HCT116 (cell line): Measurements from ENCODE around the gene AMPD3. TPM values are rescaled to one million over a fixed set of nuclear protein-coding genes. Genes with fewer than 3 reads are reported as not detected.

ENCODE experiments used
- ATAC-seq: fragments of 200-7000 bp; cut with Tn5 transposase; 2 replicates; pipeline ENCODE4 v1.9.1; 2020; ENCODE audit warnings: mild to moderate bottlenecking, moderate library complexity
- BruUV-seq: library from RNA; stranded (reverse); fragments of 400-500 nt; replicated peaks from 2 replicates; lab custom pipeline; 2021; lab: Mats Ljungman, UMichigan
- CTCF ChIA-PET: fragments of 300-600 bp; sonication (Branson Sonifier 250); formaldehyde crosslinking; loops from one replicate; lab custom pipeline; 2021; ENCODE audit warnings: antibody characterized with exemption; lab: Charles Lee
- POLR2A ChIA-PET: fragments of 300-600, 350-600 bp; sonication (Branson Sonifier 250); formaldehyde crosslinking; loops from one replicate; lab custom pipeline; 2021; ENCODE audit warnings: antibody characterized with exemption; lab: Charles Lee
- RAD21 ChIA-PET, 2 experiments: fragments of 300-600 bp; sonication (Branson Sonifier 250); formaldehyde crosslinking; loops; one replicate each; lab custom pipeline; 2023; ENCODE audit warnings: low total read pairs in 2 of 2; ENCODE audit not compliant: uncharacterized antibody in 2 of 2, unreplicated experiment in 2 of 2, low non-redundant PET in 1 of 2; lab: Charles Lee
- DNase-seq: peaks from one replicate; pipeline ENCODE4 v3.0.0-alpha.2; 2010; ENCODE audit warnings: low read depth, low spot score
- H2AFZ ChIP-seq: fragments of 200-600 bp; shearing (Covaris generic), sonication (generic); 2 replicates; pipeline ENCODE4 v1.6.1; 2017; ENCODE audit warnings: low read depth, mixed run types, mixed read lengths, antibody characterized with exemption, low read length; ENCODE audit not compliant: poor library complexity, severe bottlenecking
- H3K27ac ChIP-seq: 2 replicates; pipeline ENCODE4 v1.5.1; 2012; ENCODE audit warnings: low read depth, low read length
- H3K27me3 ChIP-seq: fragments of 200-600 bp; sonication (generic); 2 replicates; pipeline ENCODE4 v1.6.1; 2016; ENCODE audit warnings: mixed run types, low read length, mixed read lengths; ENCODE audit not compliant: insufficient read depth
- H3K36me3 ChIP-seq, 2 experiments: fragments of 200-500 bp in 1 of 2; fragments of 200-600 bp in 1 of 2; sonication (Bioruptor generic) in 1 of 2; sonication (generic) in 1 of 2; 2 replicates each; pipeline versions ENCODE4 v1.5.1 to v1.6.1; 2014 to 2016; ENCODE audit warnings: low read length in 2 of 2, inconsistent platforms in 1 of 2, mixed read lengths in 1 of 2, mixed run types in 1 of 2; ENCODE audit not compliant: insufficient read depth in 2 of 2, control insufficient read depth in 1 of 2
- H3K4me1 ChIP-seq, 2 experiments: fragments of 200-600 bp in 1 of 2; sonication (generic) in 1 of 2; 2 replicates each; pipeline versions ENCODE4 v1.5.1 to v1.6.1; 2012 to 2017; ENCODE audit warnings: low read length in 2 of 2, inconsistent platforms in 1 of 2, mild to moderate bottlenecking in 1 of 2, mixed read lengths in 1 of 2, mixed run types in 1 of 2, moderate library complexity in 1 of 2; ENCODE audit not compliant: insufficient read depth in 2 of 2, control insufficient read depth in 1 of 2
- H3K4me2 ChIP-seq: fragments of 200-600 bp; sonication (generic); 2 replicates; pipeline ENCODE4 v1.6.1; 2017; ENCODE audit warnings: mixed run types, low read length, mixed read lengths
- H3K4me3 ChIP-seq, 2 experiments: fragments of 200-600 bp in 1 of 2; sonication (generic) in 1 of 2; replicated peaks in 1 of 2; 2 replicates each; pipeline ENCODE4 v1.5.1; 2011 to 2016; ENCODE audit warnings: low read length in 2 of 2, control low read depth in 1 of 2, low read depth in 1 of 2, mild to moderate bottlenecking in 1 of 2, mixed read lengths in 1 of 2, mixed run types in 1 of 2
- H3K79me2 ChIP-seq: fragments of 200-600 bp; sonication (generic); 2 replicates; pipeline ENCODE4 v1.6.1; 2017; ENCODE audit warnings: mild to moderate bottlenecking, mixed run types, low read length, moderate library complexity, mixed read lengths; ENCODE audit not compliant: insufficient read depth
- H3K9ac ChIP-seq: fragments of 200-600 bp; sonication (generic); 2 replicates; pipeline ENCODE4 v1.6.1; 2016; ENCODE audit warnings: low read length, mixed read lengths
- H3K9me2 ChIP-seq: fragments of 200-600 bp; sonication (generic), shearing (Covaris generic); 2 replicates; pipeline ENCODE4 v1.6.1; 2017; ENCODE audit warnings: mixed run types, mild to moderate bottlenecking, moderate library complexity; ENCODE audit not compliant: insufficient read depth
- H3K9me3 ChIP-seq, 2 experiments: fragments of 200-500 bp in 1 of 2; fragments of 200-600 bp in 1 of 2; sonication (Bioruptor generic) in 1 of 2; sonication (generic) in 1 of 2; 2 replicates each; pipeline ENCODE4 v1.6.1; 2014 to 2017; ENCODE audit warnings: low read length in 2 of 2, mixed read lengths in 2 of 2, inconsistent platforms in 1 of 2, low read depth in 1 of 2, mild to moderate bottlenecking in 1 of 2, mixed run types in 1 of 2, moderate library complexity in 1 of 2; ENCODE audit not compliant: control insufficient read depth in 1 of 2, insufficient read depth in 1 of 2
- H4K20me1 ChIP-seq: fragments of 200-600 bp; sonication (generic), shearing (Covaris generic); 2 replicates; pipeline ENCODE4 v1.6.1; 2017; ENCODE audit warnings: mixed run types, mild to moderate bottlenecking, moderate library complexity; ENCODE audit not compliant: insufficient read depth
- CBX3 ChIP-seq: IDR thresholded peaks from 2 replicates; pipeline ENCODE4 v1.6.1; 2012; ENCODE audit warnings: low read depth
- CEBPB ChIP-seq: IDR thresholded peaks from 2 replicates; pipeline ENCODE4 v1.6.1; 2012; ENCODE audit warnings: low read depth
- EGR1 ChIP-seq: IDR thresholded peaks from 2 replicates; pipeline ENCODE4 v1.6.1; 2012; ENCODE audit warnings: low read depth
- ELF1 ChIP-seq: IDR thresholded peaks from 2 replicates; pipeline ENCODE4 v1.6.1; 2012; ENCODE audit warnings: low read depth, borderline replicate concordance
- EZH2 ChIP-seq: fragments of 200-600 bp; sonication (generic); IDR thresholded peaks from 2 replicates; pipeline ENCODE4 v1.6.1; 2017; ENCODE audit warnings: antibody characterized with exemption, mixed run types
- EZH2phosphoT487 ChIP-seq: fragments of 200-600 bp; IDR thresholded peaks from 2 replicates; pipeline ENCODE4 v1.6.1; 2018; ENCODE audit warnings: antibody characterized with exemption, borderline replicate concordance
- FOSL1 ChIP-seq: IDR thresholded peaks from 2 replicates; pipeline ENCODE4 v1.6.1; 2012; ENCODE audit warnings: low read depth
- JUND ChIP-seq: IDR thresholded peaks from 2 replicates; pipeline ENCODE4 v1.6.1; 2012
- POLR2A ChIP-seq: IDR thresholded peaks from 2 replicates; pipeline ENCODE4 v1.7.0; 2011; ENCODE audit warnings: borderline replicate concordance; ENCODE audit not compliant: insufficient read depth, insufficient read length; ENCODE audit errors: extremely low read depth
- POLR2AphosphoS5 ChIP-seq: IDR thresholded peaks from 2 replicates; pipeline ENCODE4 v1.6.1; 2011; ENCODE audit warnings: mild to moderate bottlenecking, low read depth, low read length, moderate library complexity
- SIN3A ChIP-seq: IDR thresholded peaks from 2 replicates; pipeline ENCODE4 v1.6.1; 2012; ENCODE audit warnings: low read depth
- SRF ChIP-seq: IDR thresholded peaks from 2 replicates; pipeline ENCODE4 v1.6.1; 2012; ENCODE audit warnings: low read depth
- ZFX ChIP-seq: fragments of 450-650 bp; IDR thresholded peaks from 2 replicates; pipeline ENCODE4 v1.6.1; 2017
- ZNF274 ChIP-seq: fragments of 200-500 bp; sonication (Bioruptor generic); IDR thresholded peaks from 2 replicates; pipeline ENCODE4 v1.6.1; 2014; ENCODE audit warnings: mild to moderate bottlenecking, low read depth, low read length, inconsistent platforms
- intact Hi-C: fragments of 100-400 bp; cut with micrococcal nuclease; formaldehyde crosslinking; loops from 2 replicates; pipeline ENCODE4 v1.10.0; 2022
- total RNA-seq: library from RNA; stranded (reverse); gene quantifications from one replicate; pipeline ENCODE4 v1.2.1, GENCODE V29; 2021; ENCODE audit not compliant: unreplicated experiment
- TF ChIP-seq, protein P1 (sequence below), 3 experiments: fragments of 200-600 bp in 1 of 3; sonication (generic) in 1 of 3; IDR thresholded peaks in 2 of 3; conservative IDR thresholded peaks in 1 of 3; 2 replicates each; pipeline ENCODE4 v1.5.1; 2012 to 2017; ENCODE audit warnings: low read depth in 2 of 3, low read length in 2 of 3, antibody characterized with exemption in 1 of 3, borderline replicate concordance in 1 of 3, control low read depth in 1 of 3, mild to moderate bottlenecking in 1 of 3, mixed read lengths in 1 of 3, mixed run types in 1 of 3, moderate library complexity in 1 of 3; ENCODE audit not compliant: insufficient read depth in 1 of 3
- TF ChIP-seq, protein P2 (sequence below): IDR thresholded peaks from 2 replicates; pipeline ENCODE4 v1.6.1; 2011; ENCODE audit warnings: mild to moderate bottlenecking, low read length, moderate library complexity; ENCODE audit not compliant: insufficient replicate concordance; ENCODE audit errors: extremely low read depth
- TF ChIP-seq, protein P3 (sequence below): IDR thresholded peaks from 2 replicates; pipeline ENCODE4 v1.6.1; 2012
- TF ChIP-seq, protein P4 (sequence below): IDR thresholded peaks from 2 replicates; pipeline ENCODE4 v1.6.1; 2012; ENCODE audit warnings: low read depth

AMPD3 gene
- total RNA-seq, 1 experiment from 2014 or later, result 25.9 TPM

DNA sequence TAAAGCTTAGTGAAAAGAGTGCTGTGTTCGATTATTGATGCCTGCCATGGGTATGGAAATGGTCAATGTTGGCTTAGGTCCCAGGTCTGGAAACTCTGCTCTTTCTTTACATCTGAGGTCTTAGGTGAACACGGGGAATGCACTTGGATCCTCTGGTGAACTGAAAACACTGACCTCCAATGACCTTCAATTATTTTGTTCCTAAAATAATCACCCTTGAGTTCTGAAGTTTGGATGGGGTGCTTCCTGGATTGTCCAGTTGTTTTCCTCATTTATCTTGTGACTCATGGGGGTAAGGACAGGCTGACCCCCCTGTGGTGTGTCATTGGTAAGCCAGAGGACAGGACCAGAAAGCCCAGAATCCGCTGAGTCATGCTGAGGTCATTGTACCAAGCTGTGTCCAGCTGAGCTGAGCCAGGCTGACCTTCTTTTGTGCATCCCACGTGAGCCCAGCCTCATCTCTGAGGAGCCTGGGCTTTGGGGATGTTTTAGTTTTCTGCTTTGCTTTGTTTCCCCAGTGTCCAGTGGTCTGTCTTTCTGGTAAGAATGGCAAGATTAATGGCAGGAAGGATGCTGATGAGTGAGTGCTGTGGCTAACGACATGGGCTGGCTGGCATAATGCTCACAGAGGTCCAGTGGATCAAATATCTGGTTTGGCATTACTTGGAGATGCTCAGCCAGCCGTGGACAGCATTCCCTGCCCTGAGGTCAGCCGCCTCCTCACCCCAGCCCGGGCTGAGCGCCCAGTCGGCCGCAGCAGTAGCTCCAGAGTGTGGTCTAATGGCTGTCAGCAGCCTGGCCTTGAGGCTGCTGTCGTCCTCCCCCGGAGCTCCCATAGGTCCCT lies 35.6 kb downstream of the AMPD3 start:
- peak; percentile 69 for ATAC-seq
- intact Hi-C loops, result loop anchor here (1.0 kb wide), 1 partner anchor 84 kb away; no protein-coding TSS in a partner anchor
- no peaks in the 10 kb centered on the region for H3K9me3 ChIP-seq
- H3K9ac ChIP-seq, result peak overlapping the region; percentile 55
- peaks cover 32% of the 10 kb centered on the region for H3K79me2 ChIP-seq
- H3K4me3 ChIP-seq, result peak overlapping the region in 1 of 2 experiments; percentile 14; a peak in 2 of 4 replicates
- no peaks in the 10 kb centered on the region for H3K9me2 ChIP-seq
- peaks cover 48 to 66% of the 10 kb centered on the region in 2 experiments for H3K4me1 ChIP-seq
- ChIA-PET POLR2A (interaction anchor here (1.5 kb wide), 1 partner anchor 35 kb away, joined by 5 read pairs; the partner anchor contains the start of gene AMPD3), RAD21 (no interaction called here), CTCF (interaction anchor here (0.8 kb wide), 1 partner anchor 245 kb away, joined by 3 read pairs; no protein-coding TSS in a partner anchor)
- no peaks in the 10 kb centered on the region for H4K20me1 ChIP-seq
- H3K36me3 ChIP-seq, result peaks cover 3 to 43% of the 10 kb centered on the region in 2 experiments; a peak in 3 of 4 replicates
- H2AFZ ChIP-seq, result no peak overlapping the region
- peak overlapping the region; percentile 73 for H3K4me2 ChIP-seq
- H3K27me3 ChIP-seq, result no peaks in the 10 kb centered on the region
- peak; percentile 94 for DNase-seq
- H3K27ac ChIP-seq, result peak overlapping the region; percentile 79
- BruUV-seq, result TSS peak; percentile 46
- TF ChIP-seq, protein P1, sequence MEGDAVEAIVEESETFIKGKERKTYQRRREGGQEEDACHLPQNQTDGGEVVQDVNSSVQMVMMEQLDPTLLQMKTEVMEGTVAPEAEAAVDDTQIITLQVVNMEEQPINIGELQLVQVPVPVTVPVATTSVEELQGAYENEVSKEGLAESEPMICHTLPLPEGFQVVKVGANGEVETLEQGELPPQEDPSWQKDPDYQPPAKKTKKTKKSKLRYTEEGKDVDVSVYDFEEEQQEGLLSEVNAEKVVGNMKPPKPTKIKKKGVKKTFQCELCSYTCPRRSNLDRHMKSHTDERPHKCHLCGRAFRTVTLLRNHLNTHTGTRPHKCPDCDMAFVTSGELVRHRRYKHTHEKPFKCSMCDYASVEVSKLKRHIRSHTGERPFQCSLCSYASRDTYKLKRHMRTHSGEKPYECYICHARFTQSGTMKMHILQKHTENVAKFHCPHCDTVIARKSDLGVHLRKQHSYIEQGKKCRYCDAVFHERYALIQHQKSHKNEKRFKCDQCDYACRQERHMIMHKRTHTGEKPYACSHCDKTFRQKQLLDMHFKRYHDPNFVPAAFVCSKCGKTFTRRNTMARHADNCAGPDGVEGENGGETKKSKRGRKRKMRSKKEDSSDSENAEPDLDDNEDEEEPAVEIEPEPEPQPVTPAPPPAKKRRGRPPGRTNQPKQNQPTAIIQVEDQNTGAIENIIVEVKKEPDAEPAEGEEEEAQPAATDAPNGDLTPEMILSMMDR (IDR thresholded peaks at IDR 0.05 in 2 of 3, conservative IDR thresholded peaks at IDR 0.05 in 1 of 3; ENCODE audit: borderline replicate concordance in 1 of 3, insufficient read depth in 1 of 3, low read depth in 2 of 3, low read length in 2 of 3), result no peak
- TF ChIP-seq EGR1 (no peak), ELF1 (no peak; the same call in 1 of the 2 replicates), CEBPB (peak; percentile 75), JUND (peak; percentile 99), ZNF274 (no peak), FOSL1 (peak; percentile 99), SIN3A (peak; percentile 98), EZH2 (no peak), ZFX (no peak), SRF (no peak; the same call in none of the 2 replicates), POLR2AphosphoS5 (peak; percentile 72; the same call in 1 of the 2 replicates), POLR2A (no peak), CBX3 (peak; percentile 99), EZH2phosphoT487 (no peak)
- TF ChIP-seq, protein P2, sequence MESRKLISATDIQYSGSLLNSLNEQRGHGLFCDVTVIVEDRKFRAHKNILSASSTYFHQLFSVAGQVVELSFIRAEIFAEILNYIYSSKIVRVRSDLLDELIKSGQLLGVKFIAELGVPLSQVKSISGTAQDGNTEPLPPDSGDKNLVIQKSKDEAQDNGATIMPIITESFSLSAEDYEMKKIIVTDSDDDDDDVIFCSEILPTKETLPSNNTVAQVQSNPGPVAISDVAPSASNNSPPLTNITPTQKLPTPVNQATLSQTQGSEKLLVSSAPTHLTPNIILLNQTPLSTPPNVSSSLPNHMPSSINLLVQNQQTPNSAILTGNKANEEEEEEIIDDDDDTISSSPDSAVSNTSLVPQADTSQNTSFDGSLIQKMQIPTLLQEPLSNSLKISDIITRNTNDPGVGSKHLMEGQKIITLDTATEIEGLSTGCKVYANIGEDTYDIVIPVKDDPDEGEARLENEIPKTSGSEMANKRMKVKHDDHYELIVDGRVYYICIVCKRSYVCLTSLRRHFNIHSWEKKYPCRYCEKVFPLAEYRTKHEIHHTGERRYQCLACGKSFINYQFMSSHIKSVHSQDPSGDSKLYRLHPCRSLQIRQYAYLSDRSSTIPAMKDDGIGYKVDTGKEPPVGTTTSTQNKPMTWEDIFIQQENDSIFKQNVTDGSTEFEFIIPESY, result no peak
- TF ChIP-seq, protein P3, sequence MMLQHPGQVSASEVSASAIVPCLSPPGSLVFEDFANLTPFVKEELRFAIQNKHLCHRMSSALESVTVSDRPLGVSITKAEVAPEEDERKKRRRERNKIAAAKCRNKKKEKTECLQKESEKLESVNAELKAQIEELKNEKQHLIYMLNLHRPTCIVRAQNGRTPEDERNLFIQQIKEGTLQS, result no peak; the same call in 1 of the 2 replicates
- TF ChIP-seq, protein P4, sequence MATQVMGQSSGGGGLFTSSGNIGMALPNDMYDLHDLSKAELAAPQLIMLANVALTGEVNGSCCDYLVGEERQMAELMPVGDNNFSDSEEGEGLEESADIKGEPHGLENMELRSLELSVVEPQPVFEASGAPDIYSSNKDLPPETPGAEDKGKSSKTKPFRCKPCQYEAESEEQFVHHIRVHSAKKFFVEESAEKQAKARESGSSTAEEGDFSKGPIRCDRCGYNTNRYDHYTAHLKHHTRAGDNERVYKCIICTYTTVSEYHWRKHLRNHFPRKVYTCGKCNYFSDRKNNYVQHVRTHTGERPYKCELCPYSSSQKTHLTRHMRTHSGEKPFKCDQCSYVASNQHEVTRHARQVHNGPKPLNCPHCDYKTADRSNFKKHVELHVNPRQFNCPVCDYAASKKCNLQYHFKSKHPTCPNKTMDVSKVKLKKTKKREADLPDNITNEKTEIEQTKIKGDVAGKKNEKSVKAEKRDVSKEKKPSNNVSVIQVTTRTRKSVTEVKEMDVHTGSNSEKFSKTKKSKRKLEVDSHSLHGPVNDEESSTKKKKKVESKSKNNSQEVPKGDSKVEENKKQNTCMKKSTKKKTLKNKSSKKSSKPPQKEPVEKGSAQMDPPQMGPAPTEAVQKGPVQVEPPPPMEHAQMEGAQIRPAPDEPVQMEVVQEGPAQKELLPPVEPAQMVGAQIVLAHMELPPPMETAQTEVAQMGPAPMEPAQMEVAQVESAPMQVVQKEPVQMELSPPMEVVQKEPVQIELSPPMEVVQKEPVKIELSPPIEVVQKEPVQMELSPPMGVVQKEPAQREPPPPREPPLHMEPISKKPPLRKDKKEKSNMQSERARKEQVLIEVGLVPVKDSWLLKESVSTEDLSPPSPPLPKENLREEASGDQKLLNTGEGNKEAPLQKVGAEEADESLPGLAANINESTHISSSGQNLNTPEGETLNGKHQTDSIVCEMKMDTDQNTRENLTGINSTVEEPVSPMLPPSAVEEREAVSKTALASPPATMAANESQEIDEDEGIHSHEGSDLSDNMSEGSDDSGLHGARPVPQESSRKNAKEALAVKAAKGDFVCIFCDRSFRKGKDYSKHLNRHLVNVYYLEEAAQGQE, result no peak
